Neural progenitor cell (in vitro differentiated cells): ENCODE measurements around the gene PAX6. TPM values are rescaled to one million over a fixed set of nuclear protein-coding genes. Genes with fewer than 3 reads are reported as not detected.
A peak's percentile ranks its signal among the peaks of the same experiment; 100 is the strongest.

Experiments
- DNase-seq: peaks from one replicate; pipeline ENCODE4 v3.0.0-alpha.2; 2016; ENCODE audit warnings: low spot score
- H2AFZ ChIP-seq: fragments of 200-600 bp; sonication (generic); replicated peaks from 2 replicates; pipeline ENCODE4 v1.6.1; 2016; ENCODE audit warnings: antibody characterized with exemption
- H3F3A ChIP-seq: fragments of 200-600 bp; sonication (generic); 2 replicates; pipeline ENCODE4 v1.6.1; 2016; ENCODE audit warnings: antibody characterized with exemption, low read depth
- H3K27ac ChIP-seq: fragments of 200-600 bp; sonication (generic); 2 replicates; pipeline ENCODE4 v1.5.1; 2016; ENCODE audit warnings: mild to moderate bottlenecking
- H3K27me3 ChIP-seq: fragments of 200-600 bp; sonication (generic); 2 replicates; pipeline ENCODE4 v1.6.1; 2016; ENCODE audit warnings: mild to moderate bottlenecking, moderate library complexity
- H3K36me3 ChIP-seq: fragments of 200-600 bp; sonication (generic); 2 replicates; pipeline ENCODE4 v1.5.1; 2016
- H3K4me1 ChIP-seq: fragments of 200-600 bp; sonication (generic); 2 replicates; pipeline ENCODE4 v1.6.1; 2016; ENCODE audit warnings: mixed run types
- H3K4me2 ChIP-seq: fragments of 200-600 bp; sonication (generic); 2 replicates; pipeline ENCODE4 v1.6.1; 2016
- H3K4me3 ChIP-seq: fragments of 200-600 bp; sonication (generic); 2 replicates; pipeline ENCODE4 v1.5.1; 2016
- H3K79me2 ChIP-seq: fragments of 200-600 bp; sonication (generic); 2 replicates; pipeline ENCODE4 v1.6.1; 2016; ENCODE audit warnings: low read depth
- H3K9ac ChIP-seq: fragments of 200-600 bp; sonication (generic); 2 replicates; pipeline ENCODE4 v1.6.1; 2016
- H3K9me3 ChIP-seq: fragments of 200-600 bp; sonication (generic); 2 replicates; pipeline ENCODE4 v1.5.1; 2016; ENCODE audit warnings: low read depth
- H4K20me1 ChIP-seq: fragments of 200-600 bp; sonication (generic); 2 replicates; pipeline ENCODE4 v1.6.1; 2016; ENCODE audit warnings: low read depth
- H3K27ac Mint-ChIP-seq: 3 replicates; pipeline ENCODE4 v1.8.0; 2021; ENCODE audit warnings: mixed read lengths
- H3K27me3 Mint-ChIP-seq: 2 replicates; pipeline ENCODE4 v1.8.0; 2022; ENCODE audit warnings: low read depth, mild to moderate bottlenecking, inconsistent platforms, moderate library complexity, mixed read lengths; ENCODE audit not compliant: insufficient read depth
- H3K36me3 Mint-ChIP-seq: 3 replicates; pipeline ENCODE4 v1.8.0; 2021; ENCODE audit warnings: mixed read lengths
- H3K4me1 Mint-ChIP-seq: 3 replicates; pipeline ENCODE4 v1.8.0; 2021; ENCODE audit warnings: mixed read lengths
- H3K4me3 Mint-ChIP-seq: 3 replicates; pipeline ENCODE4 v1.8.0; 2021; ENCODE audit warnings: mild to moderate bottlenecking, moderate library complexity, mixed read lengths
- H3K9me3 Mint-ChIP-seq: 3 replicates; pipeline ENCODE4 v1.8.0; 2020; ENCODE audit warnings: mixed read lengths
- EZH2 ChIP-seq: fragments of 200-600 bp; sonication (generic); IDR thresholded peaks from 2 replicates; pipeline ENCODE4 v1.6.1; 2017; ENCODE audit warnings: antibody characterized with exemption, mild to moderate bottlenecking, moderate library complexity
- EZH2phosphoT487 ChIP-seq: fragments of 200-600 bp; sonication (generic); IDR thresholded peaks from 2 replicates; pipeline ENCODE4 v1.6.1; 2017; ENCODE audit warnings: antibody characterized with exemption
- total RNA-seq: library from RNA; depleted of rRNA; stranded (reverse); fragments of >200 nt; gene quantifications from 2 replicates; pipeline ENCODE4 v1.2.3, GENCODE V29; 2015; ENCODE audit warnings: low replicate concordance
- TF ChIP-seq, protein P1 (sequence below): fragments of 200-600 bp; sonication (generic); IDR thresholded peaks from 2 replicates; pipeline ENCODE4 v1.5.1; 2017; ENCODE audit warnings: antibody characterized with exemption, mild to moderate bottlenecking

The PAX6 gene
- total RNA-seq, 1 donor from 2014 or later: 215 TPM

DNA sequence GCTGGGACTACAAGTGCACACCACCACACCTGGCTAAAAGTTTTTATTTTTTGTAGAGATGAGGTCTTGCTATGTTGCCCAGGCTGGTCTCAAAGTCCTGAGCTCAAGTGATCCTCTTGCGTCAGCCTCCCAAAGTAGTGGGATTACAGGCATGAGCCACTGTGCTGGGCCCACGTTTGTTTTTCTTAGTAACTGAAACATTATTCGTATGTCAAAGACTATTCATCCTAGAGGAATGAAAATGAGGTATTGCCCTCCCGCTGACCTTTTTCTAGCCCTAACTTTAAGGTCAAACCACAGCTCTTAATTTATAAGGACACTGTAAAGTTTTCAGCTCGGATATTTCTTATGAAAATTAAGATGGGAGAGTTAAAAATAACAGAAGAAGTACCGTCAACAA lies 33.2 kb upstream of the PAX6 start:
- H3K36me3 ChIP-seq: no peaks in the 10 kb centered on the region
- H3K27me3 ChIP-seq: no peaks in the 10 kb centered on the region
- Mint-ChIP-seq H3K9me3 (no peaks in the 10 kb centered on the region), H3K4me1 (no peaks in the 10 kb centered on the region), H3K36me3 (no peaks in the 10 kb centered on the region), H3K27me3 (no peaks in the 10 kb centered on the region), H3K27ac (no peak overlapping the region), H3K4me3 (no peak overlapping the region)
- no peaks in the 10 kb centered on the region for H3K4me1 ChIP-seq
- H3K27ac ChIP-seq: no peak overlapping the region
- no peaks in the 10 kb centered on the region for H3K9me3 ChIP-seq
- no peaks in the 10 kb centered on the region for H4K20me1 ChIP-seq
- TF ChIP-seq, protein P1, sequence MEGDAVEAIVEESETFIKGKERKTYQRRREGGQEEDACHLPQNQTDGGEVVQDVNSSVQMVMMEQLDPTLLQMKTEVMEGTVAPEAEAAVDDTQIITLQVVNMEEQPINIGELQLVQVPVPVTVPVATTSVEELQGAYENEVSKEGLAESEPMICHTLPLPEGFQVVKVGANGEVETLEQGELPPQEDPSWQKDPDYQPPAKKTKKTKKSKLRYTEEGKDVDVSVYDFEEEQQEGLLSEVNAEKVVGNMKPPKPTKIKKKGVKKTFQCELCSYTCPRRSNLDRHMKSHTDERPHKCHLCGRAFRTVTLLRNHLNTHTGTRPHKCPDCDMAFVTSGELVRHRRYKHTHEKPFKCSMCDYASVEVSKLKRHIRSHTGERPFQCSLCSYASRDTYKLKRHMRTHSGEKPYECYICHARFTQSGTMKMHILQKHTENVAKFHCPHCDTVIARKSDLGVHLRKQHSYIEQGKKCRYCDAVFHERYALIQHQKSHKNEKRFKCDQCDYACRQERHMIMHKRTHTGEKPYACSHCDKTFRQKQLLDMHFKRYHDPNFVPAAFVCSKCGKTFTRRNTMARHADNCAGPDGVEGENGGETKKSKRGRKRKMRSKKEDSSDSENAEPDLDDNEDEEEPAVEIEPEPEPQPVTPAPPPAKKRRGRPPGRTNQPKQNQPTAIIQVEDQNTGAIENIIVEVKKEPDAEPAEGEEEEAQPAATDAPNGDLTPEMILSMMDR: no peak
- no peak for TF ChIP-seq EZH2phosphoT487
- no peak for TF ChIP-seq EZH2
- DNase-seq: no peak
- H3K79me2 ChIP-seq: no peaks in the 10 kb centered on the region
- H2AFZ ChIP-seq: no peak overlapping the region
- no peak overlapping the region for H3K9ac ChIP-seq
- H3F3A ChIP-seq: no peaks in the 10 kb centered on the region
- no peak overlapping the region for H3K4me2 ChIP-seq
- no peak overlapping the region for H3K4me3 ChIP-seq

GRCh38 chr11:31841435-31841834 lies 30.3 kb upstream of the PAX6 start:
- no peaks in the 10 kb centered on the region for H3K4me1 Mint-ChIP-seq
- H3K27me3 ChIP-seq: no peaks in the 10 kb centered on the region
- DNase-seq: no peak
- H3K36me3 Mint-ChIP-seq: no peaks in the 10 kb centered on the region
- TF ChIP-seq EZH2: no peak
- TF ChIP-seq, protein P1: no peak
- TF ChIP-seq EZH2phosphoT487: no peak
- no peak overlapping the region for H3K4me3 Mint-ChIP-seq
- no peak overlapping the region for H2AFZ ChIP-seq
- no peak overlapping the region for H3K4me3 ChIP-seq
- H3K4me2 ChIP-seq: no peak overlapping the region
- no peaks in the 10 kb centered on the region for H3K36me3 ChIP-seq
- H3K4me1 ChIP-seq: no peaks in the 10 kb centered on the region
- H3K9me3 ChIP-seq: no peaks in the 10 kb centered on the region
- no peak overlapping the region for H3K9ac ChIP-seq
- H3K9me3 Mint-ChIP-seq: no peaks in the 10 kb centered on the region
- no peaks in the 10 kb centered on the region for H4K20me1 ChIP-seq
- no peak overlapping the region for H3K27ac ChIP-seq
- no peaks in the 10 kb centered on the region for H3K27me3 Mint-ChIP-seq
- H3K27ac Mint-ChIP-seq: no peak overlapping the region
- no peaks in the 10 kb centered on the region for H3K79me2 ChIP-seq
- H3F3A ChIP-seq: no peaks in the 10 kb centered on the region

DNA sequence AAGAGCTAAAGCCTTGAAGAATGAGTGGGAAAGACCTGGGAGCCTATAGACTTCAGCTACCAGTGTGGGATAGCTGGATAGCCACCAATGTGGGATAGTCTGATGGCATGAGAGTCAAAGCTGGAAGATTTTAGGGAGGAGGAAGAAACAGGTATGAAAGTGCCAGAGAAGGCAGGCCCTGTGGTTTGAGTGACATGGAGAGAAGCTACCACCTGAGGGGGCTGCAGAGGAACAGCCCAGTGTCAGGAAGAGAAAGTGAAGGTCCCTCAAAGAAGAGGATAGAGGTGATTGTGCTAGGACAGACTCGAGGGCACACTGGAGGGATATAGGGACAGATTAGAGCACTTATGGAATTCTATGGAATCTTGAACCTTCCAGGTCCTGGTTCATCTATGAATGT lies 23.1 kb upstream of the PAX6 start:
- Mint-ChIP-seq H3K36me3 (no peaks in the 10 kb centered on the region), H3K4me1 (no peaks in the 10 kb centered on the region), H3K4me3 (no peak overlapping the region), H3K27me3 (peaks cover 2% of the 10 kb centered on the region), H3K27ac (no peak overlapping the region), H3K9me3 (no peaks in the 10 kb centered on the region)
- DNase-seq: no peak
- Histone ChIP-seq H3K4me1 (peaks cover 11% of the 10 kb centered on the region), H3K27me3 (peaks cover 34% of the 10 kb centered on the region), H3K4me2 (no peak overlapping the region), H3K36me3 (no peaks in the 10 kb centered on the region), H2AFZ (no peak overlapping the region), H3K27ac (no peak overlapping the region), H3K4me3 (no peak overlapping the region), H3F3A (no peaks in the 10 kb centered on the region), H3K9ac (no peak overlapping the region), H4K20me1 (no peaks in the 10 kb centered on the region), H3K79me2 (no peaks in the 10 kb centered on the region), H3K9me3 (no peaks in the 10 kb centered on the region)
- TF ChIP-seq EZH2phosphoT487 (no peak), EZH2 (no peak)
- TF ChIP-seq, protein P1: peak; percentile 32
